Tibial artery (tissue), 4 donors: Measurements from ENCODE around the gene CTSL.

Source experiments
- DNase-seq, 2 donors: peaks; one replicate each; pipeline ENCODE4 v3.0.0-alpha.2; 2019
- H3K27ac ChIP-seq, 2 donors: fragments of 200-600 bp; sonication (generic) in 1 of 2; 1 replicate in 1 of 2; 2 replicates in 1 of 2; pipeline ENCODE4 v1.5.1; 2018 to 2019; ENCODE audit warnings: mild to moderate bottlenecking in 1 of 2
- H3K27me3 ChIP-seq, 2 donors: fragments of 200-600 bp; sonication (generic) in 1 of 2; one replicate each; pipeline versions ENCODE4 v1.5.1 to v1.6.0; 2016 to 2019
- H3K36me3 ChIP-seq, 3 donors: fragments of 200-600 bp; sonication (generic) in 2 of 3; one replicate each; pipeline ENCODE4 v1.5.1; 2016 to 2019; ENCODE audit warnings: mild to moderate bottlenecking in 2 of 3
- H3K4me1 ChIP-seq, 4 donors: fragments of 200-600 bp; sonication (generic) in 2 of 4; 1 replicate in 3 of 4; 2 replicates in 1 of 4; pipeline ENCODE4 v1.5.1; 2016 to 2019
- H3K4me3 ChIP-seq, 2 donors: fragments of 200-600 bp; sonication (generic) in 1 of 2; 1 replicate in 1 of 2; 2 replicates in 1 of 2; pipeline ENCODE4 v1.5.1; 2018 to 2019; ENCODE audit warnings: mild to moderate bottlenecking in 2 of 2
- H3K9me3 ChIP-seq, 3 donors: fragments of 200-600 bp; sonication (generic) in 1 of 3; one replicate each; pipeline ENCODE4 v1.5.1; 2016 to 2019
- intact Hi-C: fragments of 100-400 bp; cut with DNase I; formaldehyde crosslinking; loops from one replicate; pipeline ENCODE4 v1.15.0; 2023; ENCODE audit warnings: low total_unique reads
- TF ChIP-seq, protein P1 (sequence below), 2 experiments: fragments of 200-600 bp in 1 of 2; fragments of 450-650 bp in 1 of 2; IDR thresholded peaks; one replicate each; pipeline ENCODE4 v1.5.1; 2017 to 2019; ENCODE audit warnings: antibody characterized with exemption in 2 of 2, mild to moderate bottlenecking in 1 of 2, moderate library complexity in 1 of 2

The CTSL gene

DNA sequence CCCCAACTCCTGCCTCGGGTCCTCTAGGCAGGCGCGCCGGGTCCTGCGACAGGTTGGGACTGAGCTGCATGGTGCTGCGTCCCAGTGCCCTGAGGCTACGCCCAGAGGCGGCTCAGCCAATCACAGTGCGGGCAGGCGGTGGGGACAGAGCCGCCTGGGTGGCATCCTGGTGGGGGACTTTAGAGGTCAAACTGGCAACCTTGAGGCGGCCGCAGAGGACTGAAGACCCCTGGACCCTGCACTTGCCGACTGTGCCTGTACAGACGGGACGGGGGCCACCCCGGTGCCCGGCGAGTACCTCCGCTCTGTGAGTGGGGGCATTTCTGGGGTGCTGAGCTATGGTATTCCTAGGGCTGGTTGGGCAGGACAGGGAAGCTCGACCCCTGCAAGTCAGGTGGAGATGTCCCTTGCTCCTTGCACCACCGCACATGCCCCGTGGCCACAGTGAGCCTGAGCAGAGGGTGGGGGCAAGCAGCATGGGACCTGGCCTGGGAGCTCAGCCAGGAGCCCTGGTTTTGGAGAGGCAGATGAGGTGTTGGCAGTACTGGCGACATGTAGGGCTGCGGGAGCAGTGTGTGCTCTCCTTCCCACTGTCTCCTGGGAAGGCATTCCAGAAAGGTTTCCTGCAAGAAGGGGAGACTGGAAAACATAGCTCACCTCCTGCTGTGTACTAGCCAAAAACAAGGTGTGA lies 45.5 kb downstream of the CTSL start:
- no peaks in the 10 kb centered on the region for H3K9me3 ChIP-seq
- peaks cover 0 to 12% of the 10 kb centered on the region in 2 donors for H3K27me3 ChIP-seq
- H3K4me3 ChIP-seq, result no peak overlapping the region
- no peaks in the 10 kb centered on the region for H3K36me3 ChIP-seq
- intact Hi-C loops, result no loop called here
- H3K4me1 ChIP-seq, result no peaks in the 10 kb centered on the region
- DNase-seq, result no peak
- TF ChIP-seq, protein P1, sequence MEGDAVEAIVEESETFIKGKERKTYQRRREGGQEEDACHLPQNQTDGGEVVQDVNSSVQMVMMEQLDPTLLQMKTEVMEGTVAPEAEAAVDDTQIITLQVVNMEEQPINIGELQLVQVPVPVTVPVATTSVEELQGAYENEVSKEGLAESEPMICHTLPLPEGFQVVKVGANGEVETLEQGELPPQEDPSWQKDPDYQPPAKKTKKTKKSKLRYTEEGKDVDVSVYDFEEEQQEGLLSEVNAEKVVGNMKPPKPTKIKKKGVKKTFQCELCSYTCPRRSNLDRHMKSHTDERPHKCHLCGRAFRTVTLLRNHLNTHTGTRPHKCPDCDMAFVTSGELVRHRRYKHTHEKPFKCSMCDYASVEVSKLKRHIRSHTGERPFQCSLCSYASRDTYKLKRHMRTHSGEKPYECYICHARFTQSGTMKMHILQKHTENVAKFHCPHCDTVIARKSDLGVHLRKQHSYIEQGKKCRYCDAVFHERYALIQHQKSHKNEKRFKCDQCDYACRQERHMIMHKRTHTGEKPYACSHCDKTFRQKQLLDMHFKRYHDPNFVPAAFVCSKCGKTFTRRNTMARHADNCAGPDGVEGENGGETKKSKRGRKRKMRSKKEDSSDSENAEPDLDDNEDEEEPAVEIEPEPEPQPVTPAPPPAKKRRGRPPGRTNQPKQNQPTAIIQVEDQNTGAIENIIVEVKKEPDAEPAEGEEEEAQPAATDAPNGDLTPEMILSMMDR (IDR thresholded peaks at IDR 0.05), result no peak
- H3K27ac ChIP-seq, result no peak overlapping the region

DNA sequence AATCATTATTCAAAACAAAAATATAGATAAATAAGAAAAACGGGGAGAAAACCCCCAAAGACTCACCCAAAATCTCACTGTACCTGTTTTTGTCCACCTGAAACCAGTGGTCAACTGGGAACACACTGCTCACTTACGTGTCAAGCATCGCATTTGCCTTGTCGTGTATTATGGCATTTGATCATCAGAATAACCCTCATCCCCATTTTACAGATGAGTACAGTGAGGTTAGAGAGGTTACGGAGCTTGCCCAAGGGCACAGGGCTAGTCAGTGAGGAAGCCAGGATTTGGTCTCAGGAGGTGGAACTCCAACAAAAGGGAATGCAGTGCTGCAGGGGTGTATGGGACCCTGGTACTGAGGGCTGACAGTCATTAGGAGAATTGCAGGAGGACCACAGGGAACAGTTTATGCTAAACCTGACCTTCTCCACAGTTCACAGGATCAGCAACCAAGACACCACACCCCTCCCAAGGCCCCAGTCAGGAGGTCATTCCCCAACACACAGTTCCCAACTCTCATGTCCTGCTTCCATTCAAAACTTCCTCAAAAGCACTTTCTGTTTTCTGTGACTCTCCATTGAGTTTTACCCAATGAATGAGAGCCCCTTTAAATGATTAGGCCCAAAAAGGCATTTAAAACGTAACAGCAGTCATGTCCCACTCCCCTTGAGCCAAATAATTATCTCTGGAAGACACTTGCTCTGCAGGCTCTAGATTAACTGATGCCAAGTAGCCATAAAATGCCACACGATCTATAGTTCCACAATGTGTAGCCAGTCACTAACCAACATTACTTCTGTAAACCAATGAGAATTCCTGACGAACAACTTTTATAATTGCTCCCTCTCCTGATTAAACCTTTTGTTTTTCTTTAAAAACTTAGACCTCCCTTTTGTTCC lies 50.8 kb downstream of the CTSL start:
- no peak for DNase-seq
- H3K9me3 ChIP-seq, result no peaks in the 10 kb centered on the region
- intact Hi-C loops, result no loop called here
- no peak overlapping the region for H3K27ac ChIP-seq
- no peaks in the 10 kb centered on the region for H3K36me3 ChIP-seq
- H3K4me1 ChIP-seq, result no peaks in the 10 kb centered on the region
- TF ChIP-seq, protein P1 (IDR thresholded peaks at IDR 0.05), result no peak
- no peak overlapping the region for H3K4me3 ChIP-seq
- H3K27me3 ChIP-seq, result no peaks in the 10 kb centered on the region

DNA sequence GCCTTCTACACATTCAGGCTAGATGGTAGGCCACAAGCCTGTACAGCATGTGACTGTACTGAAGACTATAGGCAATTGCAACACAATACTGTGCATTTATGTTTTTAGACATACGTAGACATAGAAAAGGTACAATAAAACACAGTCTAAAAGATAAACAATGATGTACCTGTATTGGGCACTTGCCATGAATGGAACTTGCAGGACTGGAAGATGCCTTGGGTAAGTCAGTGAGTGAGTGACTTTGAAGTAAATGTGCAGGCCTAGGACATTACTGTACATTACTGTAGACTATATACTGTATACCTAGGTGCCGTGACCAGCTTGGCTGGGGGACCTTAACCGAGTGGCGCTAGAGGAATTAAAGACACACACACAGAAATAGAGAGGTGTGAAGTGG lies 53.1 kb downstream of the CTSL start:
- Histone ChIP-seq H3K27me3 (no peaks in the 10 kb centered on the region), H3K4me3 (no peak overlapping the region), H3K27ac (no peak overlapping the region), H3K9me3 (no peaks in the 10 kb centered on the region), H3K4me1 (no peaks in the 10 kb centered on the region), H3K36me3 (no peaks in the 10 kb centered on the region)
- TF ChIP-seq, protein P1 (IDR thresholded peaks at IDR 0.05), result no peak
- DNase-seq, result no peak
- intact Hi-C loops, result no loop called here
